Testis (tissue), 2 donors: Measurements from ENCODE around the gene ALDOA.

ENCODE experiments used
- POLR2A ChIP-seq: fragments of 450-650 bp; IDR thresholded peaks from one replicate; pipeline ENCODE4 v1.6.1; 2017; ENCODE audit warnings: antibody characterized with exemption, mild to moderate bottlenecking, moderate library complexity
- TF ChIP-seq, protein P1 (sequence below), 3 experiments: fragments of 450-650 bp in 2 of 3; fragments of 200-600 bp in 1 of 3; sonication (generic) in 1 of 3; IDR thresholded peaks; one replicate each; pipeline ENCODE4 v1.5.1; 2016 to 2019; ENCODE audit warnings: antibody characterized with exemption in 3 of 3, mild to moderate bottlenecking in 2 of 3, moderate library complexity in 1 of 3

DNA sequence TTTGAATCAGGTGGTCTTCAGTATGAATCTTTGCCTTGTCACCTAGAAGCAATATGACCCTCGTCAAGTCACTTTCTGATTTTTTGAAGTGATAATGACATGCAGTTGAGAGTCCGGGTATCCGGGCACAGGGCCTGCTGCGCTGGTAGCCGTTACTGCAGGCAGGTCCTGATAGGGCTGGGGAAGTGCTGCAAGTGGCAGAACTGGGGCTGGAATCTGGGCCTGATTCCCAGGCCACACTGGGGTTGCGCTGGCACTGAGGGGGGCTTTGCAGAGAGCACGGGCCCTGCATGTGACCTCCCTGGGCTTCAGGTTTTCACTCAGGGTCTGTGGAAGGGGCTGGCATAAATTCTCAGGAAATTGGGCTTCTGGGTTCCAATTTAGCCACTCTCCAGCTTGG, 13.2 kb downstream of the ALDOA start:
- TF ChIP-seq, protein P1, sequence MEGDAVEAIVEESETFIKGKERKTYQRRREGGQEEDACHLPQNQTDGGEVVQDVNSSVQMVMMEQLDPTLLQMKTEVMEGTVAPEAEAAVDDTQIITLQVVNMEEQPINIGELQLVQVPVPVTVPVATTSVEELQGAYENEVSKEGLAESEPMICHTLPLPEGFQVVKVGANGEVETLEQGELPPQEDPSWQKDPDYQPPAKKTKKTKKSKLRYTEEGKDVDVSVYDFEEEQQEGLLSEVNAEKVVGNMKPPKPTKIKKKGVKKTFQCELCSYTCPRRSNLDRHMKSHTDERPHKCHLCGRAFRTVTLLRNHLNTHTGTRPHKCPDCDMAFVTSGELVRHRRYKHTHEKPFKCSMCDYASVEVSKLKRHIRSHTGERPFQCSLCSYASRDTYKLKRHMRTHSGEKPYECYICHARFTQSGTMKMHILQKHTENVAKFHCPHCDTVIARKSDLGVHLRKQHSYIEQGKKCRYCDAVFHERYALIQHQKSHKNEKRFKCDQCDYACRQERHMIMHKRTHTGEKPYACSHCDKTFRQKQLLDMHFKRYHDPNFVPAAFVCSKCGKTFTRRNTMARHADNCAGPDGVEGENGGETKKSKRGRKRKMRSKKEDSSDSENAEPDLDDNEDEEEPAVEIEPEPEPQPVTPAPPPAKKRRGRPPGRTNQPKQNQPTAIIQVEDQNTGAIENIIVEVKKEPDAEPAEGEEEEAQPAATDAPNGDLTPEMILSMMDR (IDR thresholded peaks at IDR 0.05), result no peak
- TF ChIP-seq POLR2A, result no peak
